Measurements from ENCODE around the gene NOP58.

NOP58 gene

GRCh38 chr2:202278944-202279343 lies 13.4 kb downstream of the NOP58 start:
- in situ Hi-C loops (cut with MboI; ENCODE audit: low sequenced_read_pairs, unreplicated experiment) = no loop called here
- no peak for DNase-seq (ENCODE audit: low spot score)
- peak; percentile 13 for TF ChIP-seq CTCF (IDR thresholded peaks at IDR 0.05; ENCODE audit: borderline replicate concordance, control extremely low read depth, extremely low read depth, insufficient read depth, missing control alignments)

- in situ Hi-C loops (cut with MboI; ENCODE audit: low sequenced_read_pairs, unreplicated experiment) = no loop called here
Measured at GRCh38 chr2:202286595-202286994, 21.0 kb downstream of the NOP58 start.

GRCh38 chr2:202289394-202290204 lies 24.0 kb downstream of the NOP58 start:
- no peak for DNase-seq (ENCODE audit: low spot score)
- in situ Hi-C loops (cut with MboI; ENCODE audit: low sequenced_read_pairs, unreplicated experiment) = no loop called here
- TF ChIP-seq CTCF (IDR thresholded peaks at IDR 0.05; ENCODE audit: borderline replicate concordance, control extremely low read depth, extremely low read depth, insufficient read depth, missing control alignments) = no peak

More at GRCh38 chr2:202286595-202286994, 21.0 kb downstream of the NOP58 start:
- TF ChIP-seq CTCF (IDR thresholded peaks at IDR 0.05; ENCODE audit: borderline replicate concordance, control extremely low read depth, extremely low read depth, insufficient read depth, missing control alignments) = no peak
- no peak for DNase-seq (ENCODE audit: low spot score)

- DNase-seq (ENCODE audit: low spot score) = no peak
- no peak for TF ChIP-seq CTCF (IDR thresholded peaks at IDR 0.05; ENCODE audit: borderline replicate concordance, control extremely low read depth, extremely low read depth, insufficient read depth, missing control alignments)
- in situ Hi-C loops (cut with MboI; ENCODE audit: low sequenced_read_pairs, unreplicated experiment) = no loop called here
Measured at GRCh38 chr2:202290316-202290715, 24.8 kb downstream of the NOP58 start.

- no peak for DNase-seq (ENCODE audit: low spot score)
- in situ Hi-C loops (cut with MboI; ENCODE audit: low sequenced_read_pairs, unreplicated experiment) = no loop called here
- no peak for TF ChIP-seq CTCF (IDR thresholded peaks at IDR 0.05; ENCODE audit: borderline replicate concordance, control extremely low read depth, extremely low read depth, insufficient read depth, missing control alignments)
Measured at GRCh38 chr2:202290970-202291369, 25.4 kb downstream of the NOP58 start.

- in situ Hi-C loops (cut with MboI; ENCODE audit: low sequenced_read_pairs, unreplicated experiment) = no loop called here
- DNase-seq (ENCODE audit: low spot score) = peak; percentile 59
- no peak for TF ChIP-seq CTCF (IDR thresholded peaks at IDR 0.05; ENCODE audit: borderline replicate concordance, control extremely low read depth, extremely low read depth, insufficient read depth, missing control alignments)
Measured at GRCh38 chr2:202299712-202300111, 34.1 kb downstream of the NOP58 start.
